Thyroid gland (tissue), 4 donors: ENCODE data around the gene UBE2J1. TPM values are rescaled to one million over a fixed set of nuclear protein-coding genes. Genes with fewer than 3 reads are reported as not detected.

Experiments used
- DNase-seq, 2 donors: peaks; one replicate each; pipeline ENCODE4 v3.0.0-alpha.2; 2019
- H3K27ac ChIP-seq, 3 donors: fragments of 200-600 bp; sonication (generic); 1 replicate in 2 of 3; 2 replicates in 1 of 3; pipeline ENCODE4 v1.5.1; 2016 to 2019; ENCODE audit warnings: mild to moderate bottlenecking in 1 of 3, moderate library complexity in 1 of 3
- H3K27me3 ChIP-seq: fragments of 200-600 bp; sonication (generic); one replicate; pipeline ENCODE4 v1.5.1; 2019
- H3K36me3 ChIP-seq, 2 donors: fragments of 200-600 bp; sonication (generic); one replicate each; pipeline ENCODE4 v1.5.1; 2016 to 2019
- H3K4me1 ChIP-seq, 2 donors: fragments of 200-600 bp; sonication (generic); one replicate each; pipeline ENCODE4 v1.5.1; 2017 to 2019
- H3K4me3 ChIP-seq, 3 donors: fragments of 200-600 bp; sonication (generic); replicated peaks in 1 of 3; 1 replicate in 2 of 3; 2 replicates in 1 of 3; pipeline ENCODE4 v1.5.1; 2016; ENCODE audit warnings: mild to moderate bottlenecking in 1 of 3
- H3K9me3 ChIP-seq: fragments of 200-600 bp; sonication (generic); one replicate; pipeline ENCODE4 v1.5.1; 2017
- CTCF ChIP-seq, 6 experiments: fragments of 200-600 bp in 3 of 6; fragments of 450-650 bp in 3 of 6; sonication (generic) in 3 of 6; IDR thresholded peaks; one replicate each; pipeline ENCODE4 v1.5.1; 2016 to 2019; ENCODE audit warnings: antibody characterized with exemption in 6 of 6, mild to moderate bottlenecking in 2 of 6, inconsistent platforms in 1 of 6, moderate library complexity in 1 of 6
- POLR2A ChIP-seq, 2 donors: fragments of 450-650 bp; IDR thresholded peaks; one replicate each; pipeline ENCODE4 v1.6.1; 2017; ENCODE audit warnings: antibody characterized with exemption in 2 of 2, mild to moderate bottlenecking in 2 of 2, moderate library complexity in 1 of 2
- WGBS, 2 donors: methylation state at CpG; one replicate each; pipeline ENCODE4 v1.1.5; 2017; 5-methylcytosine and 5-hydroxymethylcytosine counted together
- intact Hi-C: fragments of 100-400 bp; cut with DNase I; formaldehyde crosslinking; loops from one replicate; pipeline ENCODE4 v1.15.1; 2023
- total RNA-seq, 4 donors: library from RNA; depleted of rRNA; stranded (reverse); fragments of >200 nt; gene quantifications; one replicate each; pipeline ENCODE4 v1.2.3, GENCODE V29; 2016

Gene UBE2J1
- total RNA-seq, 4 donors from 2014 or later, result 49.8 to 63.1 (median 51.9) TPM

DNA sequence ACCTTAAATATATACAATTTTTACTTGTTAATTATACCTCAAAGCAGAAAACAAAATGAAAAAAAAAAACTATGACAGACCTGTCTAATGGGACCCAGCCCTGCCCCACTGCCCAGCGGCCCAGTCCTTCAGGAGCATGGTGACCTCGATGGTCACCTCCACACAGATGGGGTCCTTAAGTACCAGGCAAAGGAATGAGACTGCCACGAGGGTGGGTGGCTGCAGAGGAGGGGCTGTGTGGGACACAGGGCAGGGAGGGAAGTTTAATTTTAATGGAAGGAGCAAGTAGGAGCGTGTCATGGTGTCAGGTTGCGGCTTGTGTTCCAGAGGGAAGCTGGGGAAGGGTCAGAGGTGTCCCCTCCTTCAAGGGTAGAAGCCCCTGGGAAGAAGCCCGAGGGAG, 66.0 kb downstream of the UBE2J1 start:
- no peaks in the 10 kb centered on the region for H3K36me3 ChIP-seq
- no peaks in the 10 kb centered on the region for H3K27me3 ChIP-seq
- TF ChIP-seq POLR2A (IDR thresholded peaks at IDR 0.05) (no peak), CTCF (IDR thresholded peaks at IDR 0.05) (no peak)
- no peak overlapping the region for H3K27ac ChIP-seq
- 68 to 74% methylated on average over 6 of the region's 6 CpGs for WGBS, 2 donors
- no peak for DNase-seq
- no peaks in the 10 kb centered on the region for H3K4me1 ChIP-seq
- intact Hi-C loops, result no loop called here
- no peak overlapping the region for H3K4me3 ChIP-seq
- no peaks in the 10 kb centered on the region for H3K9me3 ChIP-seq

DNA sequence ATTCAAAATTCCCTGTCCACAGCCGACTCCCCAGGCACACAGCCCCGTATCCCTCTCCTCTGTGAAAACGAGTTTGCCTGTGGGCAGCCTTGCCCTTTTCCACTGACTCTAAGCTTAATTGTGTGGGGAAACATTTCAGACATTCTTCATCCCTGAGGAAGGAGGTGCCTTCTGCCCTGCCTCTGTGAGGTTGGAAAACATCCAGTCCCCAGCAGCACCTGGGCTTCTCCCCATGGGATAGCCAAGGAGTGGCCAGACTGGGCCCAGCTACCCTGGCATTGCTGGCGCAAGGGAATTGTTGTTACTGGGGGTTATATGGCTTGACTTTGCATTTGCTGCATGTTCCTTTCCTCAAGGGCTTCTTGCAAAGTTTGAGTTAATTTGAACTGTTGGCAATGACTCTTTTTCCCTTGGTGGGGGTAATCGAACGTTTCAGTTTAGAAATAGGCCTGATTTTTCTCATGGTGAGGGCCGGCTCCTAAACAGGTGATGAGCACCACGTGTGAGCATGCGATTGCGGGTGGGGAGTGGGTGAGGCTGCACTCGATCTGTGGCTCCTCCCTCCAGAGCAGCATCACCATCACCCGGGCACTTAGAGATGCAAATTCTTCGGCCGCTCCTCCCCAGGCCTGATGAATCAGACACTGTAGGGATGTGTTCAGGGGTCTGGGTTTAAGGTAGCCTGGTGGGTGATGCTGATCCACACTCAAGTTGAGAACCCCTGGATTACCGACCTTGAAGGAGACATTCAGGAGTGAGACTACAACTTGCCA, 67.4 kb downstream of the UBE2J1 start:
- intact Hi-C loops, result no loop called here
- WGBS, 2 donors, result 80 to 86% methylated on average over 15 of the region's 15 CpGs
- H3K36me3 ChIP-seq, result no peaks in the 10 kb centered on the region
- no peaks in the 10 kb centered on the region for H3K27me3 ChIP-seq
- H3K4me3 ChIP-seq, result no peak overlapping the region
- no peak overlapping the region for H3K27ac ChIP-seq
- no peaks in the 10 kb centered on the region for H3K4me1 ChIP-seq
- TF ChIP-seq CTCF (IDR thresholded peaks at IDR 0.05), result no peak
- no peak for TF ChIP-seq POLR2A (IDR thresholded peaks at IDR 0.05)
- no peaks in the 10 kb centered on the region for H3K9me3 ChIP-seq
- no peak for DNase-seq

DNA sequence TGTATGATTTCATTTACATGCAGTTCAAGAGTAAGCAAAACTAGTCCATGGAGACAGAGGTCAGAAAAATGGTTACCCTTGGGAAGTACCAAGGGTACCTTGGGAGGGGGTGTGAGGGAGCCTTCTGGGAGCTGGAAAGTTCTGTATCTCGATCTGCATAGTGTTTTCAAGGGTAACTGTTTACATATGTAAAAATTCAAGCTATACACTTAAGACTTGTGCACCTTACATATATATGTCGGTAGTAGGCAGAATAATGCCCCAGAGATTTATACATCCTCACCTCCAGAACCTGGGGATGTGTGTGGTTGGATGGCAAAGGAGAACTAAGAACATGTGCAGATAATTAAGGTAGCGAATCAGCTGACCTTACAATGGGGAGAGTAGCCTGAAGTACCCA, 68.4 kb downstream of the UBE2J1 start:
- intact Hi-C loops, result no loop called here
- DNase-seq, result no peak
- H3K4me1 ChIP-seq, result no peaks in the 10 kb centered on the region
- no peaks in the 10 kb centered on the region for H3K36me3 ChIP-seq
- H3K27ac ChIP-seq, result no peak overlapping the region
- H3K27me3 ChIP-seq, result no peaks in the 10 kb centered on the region
- WGBS, 2 donors, result 91 to 95% methylated on average over 3 of the region's 3 CpGs
- no peaks in the 10 kb centered on the region for H3K9me3 ChIP-seq
- TF ChIP-seq CTCF (IDR thresholded peaks at IDR 0.05) (no peak), POLR2A (IDR thresholded peaks at IDR 0.05) (no peak)
- no peak overlapping the region for H3K4me3 ChIP-seq

DNA sequence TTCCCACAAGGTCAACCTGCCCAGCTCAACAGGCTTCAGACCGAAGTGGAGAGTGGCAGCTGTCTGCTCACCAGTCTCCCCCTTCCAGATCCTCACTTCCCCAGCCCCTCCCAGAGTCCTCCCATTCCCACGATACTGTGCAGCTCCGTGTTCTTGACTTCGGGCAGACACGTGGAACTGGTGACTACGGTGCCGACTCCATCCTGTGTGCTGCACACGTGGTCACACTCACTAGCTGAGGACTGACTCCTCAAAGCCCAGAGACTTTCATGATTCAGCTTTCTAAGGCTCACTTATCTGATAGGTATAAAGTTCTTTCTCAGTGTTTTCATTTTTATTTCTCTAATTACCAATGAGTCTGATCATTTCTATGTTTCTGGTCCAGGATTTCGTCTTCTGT, 69.8 kb downstream of the UBE2J1 start:
- Histone ChIP-seq H3K9me3 (no peaks in the 10 kb centered on the region), H3K36me3 (no peaks in the 10 kb centered on the region), H3K4me3 (no peak overlapping the region), H3K27me3 (no peaks in the 10 kb centered on the region), H3K27ac (no peak overlapping the region), H3K4me1 (no peaks in the 10 kb centered on the region)
- no peak for DNase-seq
- WGBS, 2 donors, result 90 to 94% methylated on average over 9 of the region's 9 CpGs
- TF ChIP-seq CTCF (IDR thresholded peaks at IDR 0.05), result no peak
- TF ChIP-seq POLR2A (IDR thresholded peaks at IDR 0.05), result no peak
- intact Hi-C loops, result no loop called here

- 66 to 70% methylated on average over 10 of the region's 10 CpGs for WGBS, 2 donors
- Histone ChIP-seq H3K36me3 (no peaks in the 10 kb centered on the region), H3K9me3 (no peaks in the 10 kb centered on the region), H3K27me3 (no peaks in the 10 kb centered on the region), H3K4me3 (no peak overlapping the region), H3K4me1 (no peaks in the 10 kb centered on the region), H3K27ac (no peak overlapping the region)
- peak in 2 of 6 experiments; percentile 18 to 28 for TF ChIP-seq CTCF (IDR thresholded peaks at IDR 0.05)
- no peak for TF ChIP-seq POLR2A (IDR thresholded peaks at IDR 0.05)
- peak; percentile 10 to 19 for DNase-seq
- intact Hi-C loops, result no loop called here
These were observed 70.7 kb downstream of the UBE2J1 start for GRCh38 chr6:89281779-89282246.
